Measurements from ENCODE around the gene RTTN. TPM values are rescaled to one million over a fixed set of nuclear protein-coding genes. Genes with fewer than 3 reads are reported as not detected.
"Not testable (repeated sequence)": the region's sequence is repeated elsewhere in the genome, so short reads cannot be mapped to it uniquely, and the experiment has no call there.

RTTN gene
- polyA plus RNA-seq, 2 of the 4 experiments (the other 2 are of a cell fraction), result 8.4 to 24.6 TPM

- DNase-seq (ENCODE audit: low read depth in 1 of 2, low spot score in 1 of 2); FAIRE-seq; POLR2A ChIA-PET; H3K4me3 ChIP-seq; H3K4me2 ChIP-seq; H3K27ac ChIP-seq; H3K9me3 ChIP-seq; ATAC-seq: not testable (repeated sequence)
- CTCF ChIA-PET, result interaction anchor here (1.4 kb wide), 1 partner anchor 47 kb away, joined by 3 read pairs; no protein-coding TSS in a partner anchor
- 80% methylated on average over 5 of the region's 7 CpGs for WGBS (ENCODE audit: missing lambda C conversion rate)
- peaks cover 20% of the 10 kb centered on the region for H3K4me1 ChIP-seq
These were observed 31.4 kb upstream of the RTTN start for GRCh38 chr18:70236921-70237320.

- ChIA-PET CTCF (no interaction called here), POLR2A (no interaction called here)
- WGBS (ENCODE audit: missing lambda C conversion rate), result 92% methylated on average over 5 of the region's 5 CpGs
- H3K4me2 ChIP-seq, result no peak overlapping the region
- no peak overlapping the region for H3K4me3 ChIP-seq
- no peak for DNase-seq (ENCODE audit: low read depth in 1 of 2, low spot score in 1 of 2)
- ATAC-seq, result 0 out of 6 replicates have a peak, but pooled peaks of 1 of the 2 experiments have one; percentile 33
- H3K27ac ChIP-seq, result peak overlapping the region; percentile 44 to 84
- H3K4me1 ChIP-seq, result peaks cover 20% of the 10 kb centered on the region
- TF ChIP-seq MAX (IDR thresholded peaks at IDR 0.05) (no peak), SREBF2 (IDR thresholded peaks at IDR 0.05) (no peak), CHD2 (IDR thresholded peaks at IDR 0.05; ENCODE audit: low read length, partially characterized antibody) (no peak), HOXA7 (CRISPR knock-in tag; IDR thresholded peaks at IDR 0.05) (no peak), ELK1 (IDR thresholded peaks at IDR 0.05; ENCODE audit: low read depth, low read length) (no peak), GATA3 (IDR thresholded peaks at IDR 0.05; ENCODE audit: borderline replicate concordance) (no peak), MAZ (IDR thresholded peaks at IDR 0.05; ENCODE audit: borderline replicate concordance, low read depth, low read length) (no peak), FOSB (CRISPR knock-in tag; IDR thresholded peaks at IDR 0.05) (no peak), NFE2L2 (conservative IDR thresholded peaks at IDR 0.05; ENCODE audit: low read length) (no peak), HOXB5 (CRISPR knock-in tag; IDR thresholded peaks at IDR 0.05) (no peak), PHF8 (IDR thresholded peaks at IDR 0.05; ENCODE audit: borderline replicate concordance, low read depth) (no peak), POLR2A (IDR thresholded peaks at IDR 0.05; ENCODE audit: low read length) (no peak), RFX5 (IDR thresholded peaks at IDR 0.05) (no peak), ZNF302 (CRISPR knock-in tag; IDR thresholded peaks at IDR 0.05) (no peak), TP53 (CRISPR knock-in tag; IDR thresholded peaks at IDR 0.05) (no peak), CBX8 (IDR thresholded peaks at IDR 0.05) (no peak), FOXS1 (CRISPR knock-in tag; IDR thresholded peaks at IDR 0.05) (no peak), RARB (CRISPR knock-in tag; IDR thresholded peaks at IDR 0.05) (no peak), BHLHE40 (IDR thresholded peaks at IDR 0.05; ENCODE audit: low read depth, low read length) (no peak), NR3C1 (IDR thresholded peaks at IDR 0.05) (no peak)
- H3K9me3 ChIP-seq, result no peaks in the 10 kb centered on the region
- FAIRE-seq, result no peak
These were observed 30.0 kb upstream of the RTTN start for GRCh38 chr18:70235478-70235877.

DNA sequence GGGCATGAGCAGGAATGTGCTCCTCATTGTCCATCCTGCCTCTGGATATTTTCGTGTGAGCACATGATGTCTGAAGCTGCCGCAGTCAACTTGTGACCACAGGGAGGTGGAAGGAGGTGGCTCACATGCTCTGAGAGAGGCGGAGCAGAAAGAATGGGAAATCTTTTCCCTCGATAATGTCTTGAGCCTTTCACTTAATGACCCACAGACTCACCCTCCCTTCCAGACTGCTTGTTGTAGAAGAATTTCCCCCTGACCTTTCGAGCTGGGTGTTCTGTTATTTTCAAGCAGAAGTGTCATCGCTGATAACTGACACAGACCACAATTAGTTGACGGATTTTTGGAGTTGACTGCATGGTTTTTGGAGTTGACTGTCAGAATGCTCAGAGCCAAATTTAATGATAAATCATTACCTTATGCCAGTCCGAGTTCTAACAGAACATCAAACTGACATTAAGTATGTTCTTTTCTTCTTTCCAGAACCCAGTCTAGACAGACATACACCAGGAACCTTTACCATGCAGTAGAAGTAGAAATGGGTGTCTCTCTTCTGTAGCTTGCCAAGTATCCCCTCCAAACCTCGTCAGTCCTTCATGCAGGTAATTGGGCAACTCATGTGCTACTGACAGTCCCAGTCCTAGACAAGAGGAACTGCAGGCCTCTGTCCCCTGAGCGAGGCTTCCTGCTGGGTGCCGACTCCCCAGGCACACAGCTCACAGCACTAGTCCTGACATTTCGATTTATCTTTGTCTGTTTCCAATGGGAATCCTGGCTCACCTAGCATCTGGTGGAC is 29.4 kb upstream of the RTTN start:
- TF ChIP-seq TP53 (CRISPR knock-in tag; IDR thresholded peaks at IDR 0.05) (no peak), FOSL2 (IDR thresholded peaks at IDR 0.05) (no peak), FOSL2 (CRISPR knock-in tag; IDR thresholded peaks at IDR 0.05) (peak; percentile 25; the same call in 1 of the 2 replicates)
- FAIRE-seq (no peak), ATAC-seq (peak; percentile 83 to 90), DNase-seq (ENCODE audit: low read depth in 1 of 2, low spot score in 1 of 2) (peak; percentile 14 to 64)
- Histone ChIP-seq H3K9me3 (no peaks in the 10 kb centered on the region), H3K4me2 (peak overlapping the region; percentile 43), H3K4me3 (no peak overlapping the region), H3K27ac (peak overlapping the region; percentile 44 to 84), H3K4me1 (peaks cover 20% of the 10 kb centered on the region)
- ChIA-PET CTCF (no interaction called here), POLR2A (no interaction called here)
- 49% methylated on average over 12 of the region's 12 CpGs for WGBS (ENCODE audit: missing lambda C conversion rate)

DNA sequence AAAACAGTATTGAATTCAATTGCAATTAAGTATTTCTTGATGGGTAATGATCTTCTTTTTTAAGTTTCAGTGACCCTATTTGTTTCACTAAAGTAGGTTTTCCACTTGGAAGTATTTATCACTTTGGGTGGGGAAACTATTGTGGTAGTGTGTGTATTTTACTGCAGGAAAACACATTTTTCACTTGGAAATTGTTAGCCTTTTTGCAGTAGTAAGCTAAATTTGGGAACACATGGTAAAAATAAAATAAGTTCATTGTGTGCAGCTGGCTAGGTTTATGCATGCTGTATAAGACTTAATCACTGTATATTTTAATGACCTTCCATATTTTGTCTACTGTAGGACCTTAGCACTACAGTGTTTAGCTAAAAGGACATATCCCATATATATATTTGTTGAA is 28.5 kb upstream of the RTTN start:
- DNase-seq (ENCODE audit: low read depth in 1 of 2, low spot score in 1 of 2) (no peak), FAIRE-seq (no peak), ATAC-seq (no peak)
- peaks cover 20% of the 10 kb centered on the region for H3K4me1 ChIP-seq
- ChIA-PET CTCF (no interaction called here), POLR2A (no interaction called here)
- no peak overlapping the region for H3K4me3 ChIP-seq
- peak overlapping the region; percentile 43 for H3K4me2 ChIP-seq
- peak overlapping the region; percentile 44 to 84; a peak in 3 of 6 replicates for H3K27ac ChIP-seq
- no peaks in the 10 kb centered on the region for H3K9me3 ChIP-seq
- peak; percentile 23 for TF ChIP-seq MAFK (IDR thresholded peaks at IDR 0.05; ENCODE audit: partially characterized antibody)
- TF ChIP-seq CBX8 (IDR thresholded peaks at IDR 0.05), result no peak

Measured in A549 (cell line).